Testis (tissue), 3 donors: ENCODE results near the gene LTBP4. TPM values are rescaled to one million over a fixed set of nuclear protein-coding genes. Genes with fewer than 3 reads are reported as not detected.

Experiments used
- DNase-seq: peaks from one replicate; pipeline ENCODE4 v3.0.0-alpha.2; 2019
- H3K27ac ChIP-seq, 2 donors: fragments of 200-600 bp; sonication (generic); one replicate each; pipeline ENCODE4 v1.5.1; 2019
- H3K27me3 ChIP-seq: fragments of 200-600 bp; sonication (generic); one replicate; pipeline ENCODE4 v1.5.1; 2019
- H3K36me3 ChIP-seq: fragments of 200-600 bp; sonication (generic); one replicate; pipeline ENCODE4 v1.5.1; 2017; ENCODE audit warnings: low read depth; ENCODE audit errors: missing control alignments
- H3K4me1 ChIP-seq: fragments of 200-600 bp; sonication (generic); one replicate; pipeline ENCODE4 v1.5.1; 2019
- H3K4me3 ChIP-seq, 2 donors: fragments of 200-600 bp; sonication (generic); one replicate each; pipeline ENCODE4 v1.5.1; 2017 to 2019
- H3K9me3 ChIP-seq: fragments of 200-600 bp; sonication (generic); one replicate; pipeline ENCODE4 v1.5.1; 2017
- CTCF ChIP-seq, 3 experiments: fragments of 450-650 bp in 2 of 3; fragments of 200-600 bp in 1 of 3; sonication (generic) in 1 of 3; IDR thresholded peaks; one replicate each; pipeline ENCODE4 v1.5.1; 2016 to 2019; ENCODE audit warnings: antibody characterized with exemption in 3 of 3, mild to moderate bottlenecking in 2 of 3, moderate library complexity in 1 of 3
- POLR2A ChIP-seq: fragments of 450-650 bp; IDR thresholded peaks from one replicate; pipeline ENCODE4 v1.6.1; 2017; ENCODE audit warnings: antibody characterized with exemption, mild to moderate bottlenecking, moderate library complexity
- WGBS, 2 donors: methylation state at CpG; one replicate each; pipeline ENCODE4 v1.1.5; 2018; 5-methylcytosine and 5-hydroxymethylcytosine counted together
- intact Hi-C: fragments of 100-400 bp; cut with DNase I; formaldehyde crosslinking; loops from one replicate; pipeline ENCODE4 v1.15.1; 2023; ENCODE audit warnings: low total_unique reads
- polyA plus RNA-seq: library from polyadenylated mRNA; stranded (reverse); fragments of 350-450 nt; fragmentation: Illumina TruSeq; extraction: RNeasy Lipid Tissue Mini Kit (QIAGEN cat#74804); gene quantifications from one replicate; pipeline ENCODE4 v1.2.3, GENCODE V29; 2014; ENCODE audit warnings: low read depth, low replicate concordance; ENCODE audit not compliant: insufficient read depth
- total RNA-seq, 2 donors: library from RNA; depleted of rRNA; stranded (reverse); fragments of >200 nt; gene quantifications; one replicate each; pipeline ENCODE4 v1.2.3, GENCODE V29; 2016

The LTBP4 gene
- total and polyA plus RNA-seq, 3 donors from 2014 or later = 270 to 417 (median 309) TPM

GRCh38 chr19:40663695-40664692, 62.8 kb downstream of the LTBP4 start:
- peak overlapping the region; percentile 81 to 84 for H3K27ac ChIP-seq
- peaks cover 9% of the 10 kb centered on the region for H3K4me1 ChIP-seq
- no peaks in the 10 kb centered on the region for H3K27me3 ChIP-seq
- intact Hi-C loops = loop anchor here (5.0 to 10.0 kb wide), 3 partner anchors 53 to 481 kb away; partner anchors contain the start of genes COQ8B and ITPKC
- DNase-seq = no peak
- 32 to 43% methylated on average over 21 to 24 of the region's 24 CpGs for WGBS, 2 donors
- TF ChIP-seq POLR2A (no peak), CTCF (IDR thresholded peaks at IDR 0.05) (no peak)
- H3K9me3 ChIP-seq = no peaks in the 10 kb centered on the region
- no peaks in the 10 kb centered on the region for H3K36me3 ChIP-seq
- H3K4me3 ChIP-seq = peak overlapping the region; percentile 51 to 79

- Histone ChIP-seq H3K27me3 (no peaks in the 10 kb centered on the region), H3K9me3 (no peaks in the 10 kb centered on the region), H3K27ac (no peak overlapping the region), H3K4me3 (no peak overlapping the region), H3K36me3 (no peaks in the 10 kb centered on the region), H3K4me1 (peaks cover 9% of the 10 kb centered on the region)
- 84 to 86% methylated on average over 13 to 14 of the region's 14 CpGs for WGBS, 2 donors
- DNase-seq = no peak
- no peak for TF ChIP-seq POLR2A
- TF ChIP-seq CTCF (IDR thresholded peaks at IDR 0.05) = no peak
- intact Hi-C loops = loop anchor here (10.0 kb wide), 1 partner anchor 478 kb away; no protein-coding TSS in a partner anchor
Measured at GRCh38 chr19:40666803-40667438, 65.8 kb downstream of the LTBP4 start.

GRCh38 chr19:40667602-40668001, 66.4 kb downstream of the LTBP4 start:
- TF ChIP-seq CTCF (IDR thresholded peaks at IDR 0.05) (no peak), POLR2A (no peak)
- no peaks in the 10 kb centered on the region for H3K9me3 ChIP-seq
- H3K27me3 ChIP-seq = no peaks in the 10 kb centered on the region
- no peak for DNase-seq
- intact Hi-C loops = loop anchor here (10.0 kb wide), 1 partner anchor 477 kb away; no protein-coding TSS in a partner anchor
- H3K4me1 ChIP-seq = peaks cover 9% of the 10 kb centered on the region
- no peak overlapping the region for H3K4me3 ChIP-seq
- WGBS, 2 donors = 94% methylated on average over 13 of the region's 14 CpGs; no CpG with 5 or more reads in 1 of the 2 donors
- no peaks in the 10 kb centered on the region for H3K36me3 ChIP-seq
- H3K27ac ChIP-seq = no peak overlapping the region

- DNase-seq = no peak
- no peaks in the 10 kb centered on the region for H3K9me3 ChIP-seq
- intact Hi-C loops = loop anchor here (10.0 kb wide), 1 partner anchor 476 kb away; no protein-coding TSS in a partner anchor
- no peak for TF ChIP-seq CTCF (IDR thresholded peaks at IDR 0.05)
- TF ChIP-seq POLR2A = no peak
- no peak overlapping the region for H3K4me3 ChIP-seq
- H3K4me1 ChIP-seq = no peaks in the 10 kb centered on the region
- H3K27me3 ChIP-seq = no peaks in the 10 kb centered on the region
- no peaks in the 10 kb centered on the region for H3K36me3 ChIP-seq
- WGBS, 2 donors = 90 to 95% methylated on average over 7 of the region's 7 CpGs
- H3K27ac ChIP-seq = no peak overlapping the region
Measured at GRCh38 chr19:40668991-40669614, 67.9 kb downstream of the LTBP4 start.
